GM12878 (cell line): Measurements from ENCODE around the gene RELT. TPM values are rescaled to one million over a fixed set of nuclear protein-coding genes. Genes with fewer than 3 reads are reported as not detected.

ENCODE experiments used
- CREB1 ChIP-seq: IDR thresholded peaks from 2 replicates; pipeline ENCODE4 v1.6.1; 2012; ENCODE audit warnings: low read depth, mild to moderate bottlenecking, inconsistent platforms
- HDAC2 ChIP-seq: fragments of 200-600 bp; sonication (generic); IDR thresholded peaks from 2 replicates; pipeline ENCODE4 v1.6.1; 2017
- IKZF2 ChIP-seq, 2 experiments: fragments of 450-650 bp; IDR thresholded peaks; 2 replicates each; pipeline ENCODE4 v1.6.1; 2017; ENCODE audit warnings: mild to moderate bottlenecking in 2 of 2, moderate library complexity in 2 of 2
- MEF2A ChIP-seq: IDR thresholded peaks from 2 replicates; pipeline ENCODE4 v1.6.1; 2011; ENCODE audit warnings: low read depth, mild to moderate bottlenecking, low read length, moderate library complexity; ENCODE audit not compliant: insufficient read depth
- NKRF ChIP-seq: fragments of 450-650 bp; conservative IDR thresholded peaks from 2 replicates; pipeline ENCODE4 v1.6.1; 2017; ENCODE audit warnings: mild to moderate bottlenecking, moderate library complexity
- PAX5 ChIP-seq: IDR thresholded peaks from 2 replicates; pipeline ENCODE4 v1.6.1; 2011; ENCODE audit warnings: low read depth, low read length, borderline replicate concordance
- PBX3 ChIP-seq: IDR thresholded peaks from 2 replicates; pipeline ENCODE4 v1.6.1; 2011; ENCODE audit warnings: mild to moderate bottlenecking, low read depth, low read length, moderate library complexity; ENCODE audit not compliant: insufficient replicate concordance
- POLR2A ChIP-seq: IDR thresholded peaks from 2 replicates; pipeline ENCODE4 v1.6.1; 2011; ENCODE audit warnings: low read depth, mild to moderate bottlenecking, low read length
- PRDM15 ChIP-seq: fragments of 450-650 bp; formaldehyde crosslinking; IDR thresholded peaks from 2 replicates; pipeline ENCODE4 v1.4.0; 2020; ENCODE audit warnings: mild to moderate bottlenecking, moderate library complexity
- SMC3 ChIP-seq: IDR thresholded peaks from 2 replicates; pipeline ENCODE4 v1.6.1; 2011; ENCODE audit warnings: low read length, improper control_type of control experiment, borderline replicate concordance
- SREBF2 ChIP-seq: IDR thresholded peaks from 2 replicates; pipeline ENCODE4 v1.6.1; 2012; ENCODE audit warnings: mild to moderate bottlenecking, low read length
- TARDBP ChIP-seq: IDR thresholded peaks from 2 replicates; pipeline ENCODE4 v1.6.1; 2016; ENCODE audit warnings: borderline replicate concordance
- ZBTB11 ChIP-seq: fragments of 450-650 bp; formaldehyde crosslinking; IDR thresholded peaks from 2 replicates; pipeline ENCODE4 v1.5.0; 2022; ENCODE audit warnings: mild to moderate bottlenecking, missing genetic modification characterization
- ZNF207 ChIP-seq: fragments of 450-650 bp; IDR thresholded peaks from 2 replicates; pipeline ENCODE4 v1.6.1; 2014; ENCODE audit warnings: antibody characterized with exemption, mild to moderate bottlenecking, borderline replicate concordance
- polyA plus RNA-seq, 11 experiments: library from polyadenylated mRNA; depleted of rRNA in 4 of 11; unstranded in 6 of 11; stranded (reverse) in 5 of 11; fragments of >200 nt; fragmentation: Nextera tagmentation in 4 of 11; fragmentation: Illumina TruSeq in 1 of 11; extraction: Ambion mirVana in 4 of 11; extraction: Trizol in 1 of 11; gene quantifications; 1 replicate in 1 of 11; 2 replicates in 10 of 11; pipeline versions ENCODE4 v1.2.1 to v1.2.3, GENCODE V29; 2011 to 2016; ENCODE audit warnings: inconsistent platforms in 2 of 11, missing spikeins in 2 of 11, low read depth in 1 of 11
- total RNA-seq, 4 experiments: library from RNA; depleted of rRNA in 3 of 4; stranded (reverse); fragments of >200 nt in 3 of 4; fragmentation: Illumina TruSeq in 1 of 4; extraction: Trizol in 1 of 4; gene quantifications; 2 replicates each; pipeline versions ENCODE4 v1.2.1 to v1.2.3, GENCODE V29; 2013 to 2021
- TF ChIP-seq, protein P1 (sequence below): fragments of 150-350 bp; IDR thresholded peaks from 2 replicates; pipeline ENCODE4 v1.6.1; 2016; ENCODE audit warnings: low read depth, low read length

RELT gene
- total and polyA plus RNA-seq, 10 of the 15 experiments (the other 5 are each of a cell fraction or from before 2014, with no cell fraction given) = 1.2 to 28.5 (median 10.8) TPM

DNA sequence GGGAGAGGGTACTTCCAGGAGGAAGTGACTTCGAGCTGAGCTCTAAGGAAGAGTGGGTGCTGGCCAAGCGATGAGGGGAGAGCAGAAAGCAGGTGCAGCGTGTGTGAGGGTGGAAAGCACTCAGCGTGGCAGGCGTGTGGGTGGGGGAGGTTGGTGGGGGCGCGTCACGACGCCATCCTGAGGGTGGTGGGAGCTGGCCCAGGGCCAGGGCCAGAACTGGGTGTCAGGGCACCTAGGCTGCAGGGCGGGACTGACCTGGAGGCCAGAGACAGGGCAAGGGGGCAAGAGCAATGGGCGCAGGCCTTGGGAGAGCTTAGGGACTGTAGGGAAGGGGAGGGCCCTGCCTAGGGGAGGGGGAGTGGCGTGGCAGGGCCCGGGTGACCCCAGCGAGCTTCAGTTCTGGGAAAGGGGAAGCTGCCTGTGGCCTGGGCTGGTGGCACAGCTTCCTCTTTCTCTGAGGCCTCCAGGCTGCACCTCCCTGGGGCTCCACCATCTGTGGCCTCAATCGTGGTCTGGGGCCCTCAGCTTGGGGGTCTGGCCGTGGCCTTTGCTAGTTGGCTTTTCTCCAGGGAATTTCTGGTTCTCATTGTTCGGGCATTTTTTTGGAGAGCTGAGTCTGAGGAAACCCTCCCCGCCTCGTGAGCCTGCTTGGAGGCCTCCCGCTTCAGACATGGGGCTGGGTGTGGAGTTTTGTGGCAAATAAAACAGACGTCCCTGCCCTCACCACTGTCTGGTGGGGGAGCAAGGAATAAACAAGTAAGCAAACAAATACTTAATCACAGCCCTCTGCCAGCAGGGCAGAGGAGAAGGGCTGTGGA, 8.9 kb downstream of the RELT start (continued):
- TF ChIP-seq NKRF = no peak
- TF ChIP-seq POLR2A = no peak
- no peak for TF ChIP-seq PRDM15
- no peak for TF ChIP-seq TARDBP
- TF ChIP-seq IKZF2 (IDR thresholded peaks at IDR 0.05) = peak; percentile 88 to 93; a peak in 3 of 4 replicates
- TF ChIP-seq SREBF2 = no peak
- no peak for TF ChIP-seq ZBTB11 (CRISPR knock-in tag)
- TF ChIP-seq MEF2A = no peak
- TF ChIP-seq HDAC2 = no peak
- TF ChIP-seq PBX3 = no peak
- peak; percentile 81; the same call in 1 of the 2 replicates for TF ChIP-seq PAX5
- TF ChIP-seq CREB1 = no peak
- TF ChIP-seq, protein P1, sequence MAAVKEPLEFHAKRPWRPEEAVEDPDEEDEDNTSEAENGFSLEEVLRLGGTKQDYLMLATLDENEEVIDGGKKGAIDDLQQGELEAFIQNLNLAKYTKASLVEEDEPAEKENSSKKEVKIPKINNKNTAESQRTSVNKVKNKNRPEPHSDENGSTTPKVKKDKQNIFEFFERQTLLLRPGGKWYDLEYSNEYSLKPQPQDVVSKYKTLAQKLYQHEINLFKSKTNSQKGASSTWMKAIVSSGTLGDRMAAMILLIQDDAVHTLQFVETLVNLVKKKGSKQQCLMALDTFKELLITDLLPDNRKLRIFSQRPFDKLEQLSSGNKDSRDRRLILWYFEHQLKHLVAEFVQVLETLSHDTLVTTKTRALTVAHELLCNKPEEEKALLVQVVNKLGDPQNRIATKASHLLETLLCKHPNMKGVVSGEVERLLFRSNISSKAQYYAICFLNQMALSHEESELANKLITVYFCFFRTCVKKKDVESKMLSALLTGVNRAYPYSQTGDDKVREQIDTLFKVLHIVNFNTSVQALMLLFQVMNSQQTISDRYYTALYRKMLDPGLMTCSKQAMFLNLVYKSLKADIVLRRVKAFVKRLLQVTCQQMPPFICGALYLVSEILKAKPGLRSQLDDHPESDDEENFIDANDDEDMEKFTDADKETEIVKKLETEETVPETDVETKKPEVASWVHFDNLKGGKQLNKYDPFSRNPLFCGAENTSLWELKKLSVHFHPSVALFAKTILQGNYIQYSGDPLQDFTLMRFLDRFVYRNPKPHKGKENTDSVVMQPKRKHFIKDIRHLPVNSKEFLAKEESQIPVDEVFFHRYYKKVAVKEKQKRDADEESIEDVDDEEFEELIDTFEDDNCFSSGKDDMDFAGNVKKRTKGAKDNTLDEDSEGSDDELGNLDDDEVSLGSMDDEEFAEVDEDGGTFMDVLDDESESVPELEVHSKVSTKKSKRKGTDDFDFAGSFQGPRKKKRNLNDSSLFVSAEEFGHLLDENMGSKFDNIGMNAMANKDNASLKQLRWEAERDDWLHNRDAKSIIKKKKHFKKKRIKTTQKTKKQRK = no peak
- no peak for TF ChIP-seq SMC3
- TF ChIP-seq ZNF207 = no peak
